ENCODE results near the gene WNT2.

Gene WNT2

DNA sequence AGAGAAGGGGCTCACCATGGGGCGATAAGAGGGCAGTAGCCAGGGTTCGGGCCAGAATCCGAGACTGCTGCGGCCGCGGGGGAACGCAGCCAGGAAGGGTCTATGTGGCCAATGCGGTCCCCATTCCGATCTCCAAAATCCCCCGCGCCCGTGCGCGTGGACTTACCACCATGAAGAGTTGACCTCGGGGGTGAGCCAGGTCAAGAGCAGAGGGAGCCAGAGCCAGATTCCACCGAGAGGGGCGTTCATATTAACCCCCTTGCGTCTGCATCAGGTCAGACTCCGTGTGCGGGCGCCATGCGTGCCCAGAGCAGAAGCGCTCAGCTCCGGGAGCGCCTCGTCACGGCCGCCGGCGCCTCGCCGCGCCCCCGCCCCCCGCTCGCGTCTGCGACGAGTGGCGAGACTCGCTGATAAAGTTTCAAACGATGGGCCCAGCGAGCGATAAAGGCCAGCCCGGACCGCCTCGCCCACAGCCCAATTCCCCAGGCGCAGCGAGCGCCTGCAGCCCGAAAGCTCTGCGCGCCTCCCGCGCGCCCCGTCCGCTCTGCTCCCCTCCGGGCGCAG lies at the start of gene WNT2:
WNT2 (minus strand) TSS at position 318 of the 564 bp plus-strand sequence; CDS start at position 249, 69 bp downstream.
- DNase-seq (ENCODE audit: low read depth in 2 of 2): no peak

DNA sequence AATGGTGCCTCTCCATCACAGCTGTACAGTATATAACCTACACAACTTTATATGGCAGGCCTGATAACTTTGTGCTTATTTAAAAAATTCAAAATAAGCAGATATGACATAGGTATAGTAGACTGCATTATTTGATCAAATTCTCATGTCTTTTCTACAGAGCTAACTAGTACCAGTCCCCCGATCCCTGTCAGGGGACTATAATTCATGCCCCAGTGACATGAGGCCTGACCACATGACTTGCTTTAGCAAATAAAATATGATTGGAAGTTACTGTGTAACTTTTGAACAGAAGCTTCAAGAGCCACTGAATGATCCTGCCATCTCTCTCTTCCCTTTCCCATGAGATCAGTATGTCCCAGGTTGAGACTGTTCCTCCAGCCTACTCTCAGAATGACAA lies 49.2 kb upstream of the WNT2 start:
- DNase-seq (ENCODE audit: low read depth in 2 of 2): no peak

DNA sequence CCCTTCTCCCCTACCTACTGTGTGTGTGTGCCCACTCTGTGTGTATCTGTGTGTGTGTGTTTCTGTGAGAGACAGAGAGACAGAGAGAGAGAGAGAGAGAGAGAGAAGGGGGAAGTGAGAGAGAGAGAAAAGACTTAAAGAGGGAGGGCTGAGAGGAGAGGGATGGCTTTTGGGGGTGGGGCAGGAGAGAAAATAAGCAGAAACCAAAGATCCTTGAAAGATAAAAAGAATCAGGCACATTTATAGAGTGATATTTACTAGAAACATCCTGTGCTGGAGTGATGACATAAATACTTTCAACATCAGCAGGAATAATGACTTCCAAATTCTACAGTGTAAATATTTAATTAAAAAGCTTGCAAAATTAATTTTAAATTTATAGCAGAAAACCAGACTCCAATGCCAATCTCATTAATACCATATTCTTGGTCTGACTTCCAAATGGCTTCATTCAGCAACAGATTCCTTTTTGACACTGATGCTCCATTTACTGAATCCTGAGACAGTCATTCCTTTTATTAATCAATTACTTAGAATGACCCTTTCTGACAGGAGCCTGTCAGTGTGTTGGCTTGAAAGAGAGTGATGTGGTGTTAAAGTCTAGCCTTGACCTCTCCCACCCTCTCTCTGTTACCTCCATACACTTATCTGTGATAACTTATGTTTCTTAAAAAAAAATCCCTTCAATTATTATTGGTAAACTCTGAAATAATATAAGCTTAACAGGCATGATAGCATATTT lies 41.7 kb upstream of the WNT2 start:
- no peak for DNase-seq (ENCODE audit: low read depth in 2 of 2)

DNA sequence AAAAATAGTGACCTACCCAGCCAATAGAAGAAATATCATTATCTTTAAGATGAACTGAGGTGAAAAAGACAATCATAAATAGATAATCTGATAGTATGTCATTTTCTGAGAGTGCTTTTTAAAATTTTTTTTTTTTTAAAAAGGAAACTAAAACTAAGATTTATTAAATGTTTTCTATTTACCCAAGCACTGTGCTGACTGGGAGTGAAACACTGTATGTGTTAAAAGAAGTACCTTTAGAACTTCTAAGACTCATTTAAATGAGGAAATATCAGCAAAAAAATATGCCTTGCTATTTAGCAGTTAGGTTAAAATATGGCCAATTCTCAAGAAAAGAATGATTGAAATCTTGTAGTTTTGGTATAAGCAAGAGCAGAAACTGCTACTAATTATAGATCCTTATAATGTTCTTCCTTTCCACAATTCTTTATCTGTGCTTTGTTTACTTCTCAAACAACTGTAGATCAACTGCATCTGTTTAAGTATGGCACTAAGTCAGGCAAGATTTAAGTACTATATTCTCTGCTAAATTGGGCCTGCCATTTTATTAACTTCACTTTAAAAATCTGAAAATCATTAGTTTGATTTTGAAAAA lies 39.5 kb upstream of the WNT2 start:
- DNase-seq (ENCODE audit: low read depth in 2 of 2): no peak

DNA sequence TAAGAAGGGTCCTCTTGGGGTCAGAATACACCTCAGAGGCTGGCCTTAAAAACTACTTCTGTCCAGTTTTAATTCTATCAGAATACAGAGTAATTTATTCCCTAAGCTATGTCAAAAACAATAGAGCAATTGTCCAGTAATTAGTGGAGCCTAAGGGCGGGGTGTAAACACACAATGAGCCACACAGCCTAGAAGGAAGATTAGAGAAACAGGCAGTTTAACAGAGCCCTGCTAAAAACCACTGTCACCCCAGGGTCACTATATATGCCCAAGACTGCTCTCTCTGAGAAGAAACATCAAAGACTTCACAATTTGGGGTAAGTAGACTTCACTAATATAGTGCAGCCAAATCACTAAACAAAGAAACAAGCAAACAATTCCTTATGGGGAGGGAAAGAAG lies 27.2 kb upstream of the WNT2 start:
- DNase-seq (ENCODE audit: low read depth in 2 of 2): no peak

DNA sequence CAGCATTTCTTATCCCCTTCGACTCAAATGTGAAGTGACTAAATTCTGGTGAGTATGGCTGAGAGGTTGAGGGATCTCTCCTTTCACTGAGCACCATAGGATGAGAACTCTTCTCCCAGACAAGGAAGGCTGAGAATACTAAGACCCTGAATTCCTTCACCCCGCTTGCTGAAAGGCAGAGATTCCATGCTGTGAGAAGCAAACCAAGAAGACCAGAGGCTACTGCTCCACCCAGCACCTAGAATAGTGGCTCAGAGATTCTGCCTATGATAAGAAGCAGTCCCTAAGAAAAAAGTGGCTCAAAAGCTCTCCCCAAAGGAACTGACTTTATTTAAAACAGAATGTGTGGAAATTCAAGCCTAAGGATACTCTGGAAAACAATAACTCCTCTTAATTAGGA lies 26.7 kb upstream of the WNT2 start:
- no peak for DNase-seq (ENCODE audit: low read depth in 2 of 2)

DNA sequence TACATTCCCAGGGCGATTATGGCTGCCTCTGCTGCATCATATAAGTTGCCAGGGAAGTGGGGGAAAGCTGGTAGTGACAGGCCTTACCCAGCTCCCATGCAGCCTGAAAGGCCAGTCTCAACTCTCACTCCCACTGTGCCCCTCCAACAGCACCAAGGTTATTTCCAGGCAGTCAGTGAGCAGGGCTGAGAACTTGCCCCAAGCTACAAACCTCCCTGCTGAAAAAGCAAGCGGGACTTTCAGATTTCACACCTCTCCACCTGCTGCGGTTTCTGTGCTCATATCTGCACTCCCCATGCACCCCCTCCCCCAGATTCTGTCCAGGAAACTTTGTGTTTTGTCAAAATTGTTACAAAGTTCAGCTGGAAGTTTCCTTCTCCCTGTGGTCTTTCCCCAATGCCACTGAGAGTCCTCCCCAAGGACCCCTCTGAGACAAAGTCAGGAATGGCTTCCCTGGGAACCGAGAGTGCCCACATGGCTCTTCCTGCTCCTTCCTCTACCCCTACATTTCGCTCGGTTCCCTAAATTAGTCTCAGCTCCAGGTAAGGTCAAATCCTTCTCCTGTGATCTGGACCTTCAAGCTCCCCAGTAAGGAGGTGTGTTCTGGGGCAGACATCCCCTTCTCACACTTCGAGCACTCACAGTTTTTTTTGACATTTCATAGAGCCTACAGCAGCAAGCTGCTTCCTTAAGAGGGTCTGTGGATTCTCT lies 25.3 kb upstream of the WNT2 start:
- no peak for DNase-seq (ENCODE audit: low read depth in 2 of 2)

DNA sequence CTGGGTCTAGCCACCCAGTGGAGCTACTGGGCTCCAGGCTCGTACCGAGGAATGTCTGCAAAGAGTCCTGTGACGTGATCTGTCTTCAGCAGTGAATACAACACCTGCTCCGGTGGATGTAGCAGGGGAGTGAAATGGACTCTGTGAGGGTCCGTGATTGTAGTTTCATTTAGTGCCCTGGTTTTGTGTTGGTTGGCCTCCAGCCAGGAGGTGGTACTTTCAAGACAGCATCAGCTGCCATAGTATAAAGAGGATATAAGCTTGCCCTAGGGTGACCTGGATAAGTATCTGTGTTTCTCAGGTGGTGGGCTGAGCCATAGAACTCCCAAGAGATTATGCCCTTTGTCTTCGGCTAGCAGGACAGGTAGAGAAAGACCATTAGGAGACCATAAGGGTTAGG lies 24.6 kb upstream of the WNT2 start:
- DNase-seq (ENCODE audit: low read depth in 2 of 2): no peak

DNA sequence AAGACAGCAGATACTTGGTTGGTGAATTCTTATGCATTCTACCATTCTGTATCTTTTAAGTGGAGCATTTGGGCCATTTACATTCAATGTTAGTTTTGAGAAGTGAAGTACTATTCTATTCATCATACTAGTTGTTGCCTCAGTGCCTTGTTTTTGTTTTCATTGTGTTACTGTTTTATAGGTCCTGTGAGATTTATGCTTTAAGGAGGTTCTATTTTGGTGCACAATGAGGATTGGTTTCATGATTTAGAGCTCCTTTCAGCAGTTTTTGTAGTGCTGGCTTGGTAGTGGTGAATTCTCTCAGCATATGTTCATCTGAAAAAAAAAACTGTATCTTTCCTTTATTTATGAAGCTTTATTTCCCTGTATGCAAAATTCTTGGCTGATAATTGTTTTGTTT lies 23.3 kb upstream of the WNT2 start:
- no peak for DNase-seq (ENCODE audit: low read depth in 2 of 2)

DNA sequence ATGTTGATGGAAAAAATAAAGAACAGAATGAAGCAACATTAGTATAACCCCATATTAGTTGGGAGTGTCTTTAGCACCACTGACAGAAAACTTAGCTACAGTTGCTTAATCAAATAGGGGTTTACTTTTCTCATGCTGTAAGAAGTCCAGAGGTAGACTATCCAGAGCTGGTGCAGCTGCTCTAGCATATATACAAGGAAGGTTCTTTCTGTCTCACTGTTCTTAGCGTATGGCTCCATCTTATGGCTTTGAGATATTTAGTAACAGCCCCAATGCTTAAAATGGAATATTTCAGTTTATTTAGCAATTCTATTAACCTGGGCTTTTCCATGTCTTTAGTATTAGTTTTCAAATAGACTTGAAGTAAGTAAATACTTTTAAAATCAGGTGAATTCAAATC lies 15.2 kb upstream of the WNT2 start:
- no peak for DNase-seq (ENCODE audit: low read depth in 2 of 2)

DNA sequence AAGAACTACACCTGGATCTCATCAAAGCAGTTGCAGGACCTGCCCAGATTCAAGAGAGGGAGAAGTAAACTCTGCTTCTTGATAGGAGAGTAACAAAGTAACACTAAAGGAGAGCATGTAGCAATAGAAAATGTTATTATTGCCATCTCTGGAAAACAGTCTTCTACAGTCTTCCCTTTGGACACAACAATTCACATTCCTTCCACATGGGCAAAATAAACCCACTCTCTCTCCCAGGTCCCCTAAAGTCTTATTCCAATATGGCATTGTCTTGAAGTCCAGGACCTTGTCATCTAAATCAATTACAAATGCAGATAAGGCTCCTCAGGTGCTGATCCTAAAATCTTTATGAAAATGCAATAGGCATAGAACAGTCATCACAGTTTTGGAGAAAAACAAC lies 10.3 kb upstream of the WNT2 start:
- DNase-seq (ENCODE audit: low read depth in 2 of 2): no peak

DNA sequence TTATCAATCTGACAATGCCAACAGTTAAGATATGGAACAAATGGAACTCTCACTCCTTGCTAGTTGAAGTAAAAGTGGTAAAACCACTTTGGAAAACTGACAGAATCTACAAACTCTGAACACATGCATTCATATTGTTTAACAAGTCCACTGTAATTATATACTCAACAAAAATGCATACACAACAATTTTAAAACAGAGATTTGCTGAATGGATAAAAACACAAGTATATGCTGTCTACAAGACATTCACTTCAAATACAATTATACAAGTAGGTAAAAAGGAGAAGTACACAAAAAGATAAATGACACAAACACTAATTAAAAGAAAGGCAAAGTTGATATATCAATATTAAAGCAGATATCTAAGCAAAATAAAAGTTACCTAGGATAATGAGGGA lies 9.2 kb upstream of the WNT2 start:
- DNase-seq (ENCODE audit: low read depth in 2 of 2): no peak

DNA sequence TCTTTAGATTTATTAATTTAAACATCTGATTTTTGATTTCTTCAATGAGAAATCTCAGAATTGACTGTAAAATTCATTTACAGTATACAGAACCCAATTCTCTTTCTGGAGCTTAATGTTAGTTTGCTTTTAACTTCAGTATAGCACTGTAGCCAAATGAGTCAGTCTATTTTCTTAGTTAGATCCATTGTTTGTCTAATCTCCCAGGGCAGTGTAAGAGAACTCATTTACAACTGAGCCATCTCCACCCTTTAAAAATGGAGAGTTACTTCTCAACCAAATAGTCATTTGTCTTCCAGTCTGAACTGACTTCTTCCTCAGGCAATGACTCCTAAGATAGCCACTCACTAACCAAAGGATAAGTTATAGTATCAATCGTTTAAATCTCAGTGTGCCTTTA lies 3.0 kb upstream of the WNT2 start:
- DNase-seq (ENCODE audit: low read depth in 2 of 2): no peak

DNA sequence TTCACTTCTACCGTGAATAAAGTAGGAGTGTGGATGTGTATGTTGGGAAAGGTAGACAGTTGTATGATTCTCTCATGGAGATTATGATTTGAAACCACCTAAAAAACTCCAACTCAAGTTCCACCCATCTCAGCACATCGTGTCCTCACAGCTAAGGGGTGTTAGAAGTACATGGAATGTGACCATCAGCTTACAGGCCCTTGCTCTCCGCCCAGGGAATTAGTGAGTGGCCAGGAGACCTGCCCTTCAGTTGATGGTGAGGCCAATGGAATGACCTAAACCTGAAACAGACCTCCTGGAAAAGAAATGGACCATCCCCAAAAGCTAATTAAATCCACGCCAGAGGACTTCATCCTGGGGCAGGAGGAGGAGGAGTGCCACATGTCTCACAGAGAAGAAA lies 2.1 kb upstream of the WNT2 start:
- no peak for DNase-seq (ENCODE audit: low read depth in 2 of 2)

DNA sequence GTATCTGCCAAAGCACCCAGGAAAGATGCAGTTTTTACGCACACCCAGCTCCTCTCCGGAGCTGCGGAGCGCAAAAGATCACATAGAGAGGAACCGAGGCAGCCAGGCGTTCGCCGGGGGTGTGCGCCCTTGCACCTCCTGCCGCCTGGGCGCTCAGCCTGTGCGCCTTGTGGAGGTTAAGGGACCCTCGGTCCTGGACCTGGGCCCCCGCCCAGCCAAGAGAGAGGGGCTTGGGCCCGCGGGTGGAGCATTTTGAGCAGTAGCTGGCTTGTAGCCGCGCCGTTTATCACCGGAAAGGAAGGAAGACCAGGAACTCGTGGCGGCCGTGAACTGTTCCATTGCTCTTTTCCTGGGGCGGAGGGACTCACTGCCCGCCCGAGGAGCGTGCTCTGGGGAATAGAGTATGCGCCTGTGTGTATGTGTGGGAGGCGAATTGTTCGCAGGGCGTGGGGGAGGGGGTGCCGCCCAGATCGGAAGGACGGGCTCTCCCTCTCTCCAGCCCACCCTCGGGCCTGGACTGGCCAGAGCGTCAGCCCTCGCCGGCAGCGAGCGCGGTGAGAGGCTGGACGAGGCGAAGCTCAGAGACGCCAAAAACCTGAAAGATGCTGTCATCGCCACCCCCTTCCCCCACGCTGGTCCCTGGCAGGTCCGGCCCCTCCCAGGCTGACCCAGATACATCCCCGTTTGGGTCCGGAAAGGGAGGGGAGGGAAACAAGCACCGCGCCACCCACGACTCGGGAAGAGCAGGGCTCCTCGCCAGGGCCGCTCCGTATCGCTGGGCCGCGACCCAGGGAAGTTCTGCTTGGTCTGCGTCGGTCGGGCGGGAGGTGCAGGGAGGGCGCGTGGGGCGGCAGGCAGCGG lies 1.2 kb upstream of the WNT2 start:
- no peak for DNase-seq (ENCODE audit: low read depth in 2 of 2)

DNA sequence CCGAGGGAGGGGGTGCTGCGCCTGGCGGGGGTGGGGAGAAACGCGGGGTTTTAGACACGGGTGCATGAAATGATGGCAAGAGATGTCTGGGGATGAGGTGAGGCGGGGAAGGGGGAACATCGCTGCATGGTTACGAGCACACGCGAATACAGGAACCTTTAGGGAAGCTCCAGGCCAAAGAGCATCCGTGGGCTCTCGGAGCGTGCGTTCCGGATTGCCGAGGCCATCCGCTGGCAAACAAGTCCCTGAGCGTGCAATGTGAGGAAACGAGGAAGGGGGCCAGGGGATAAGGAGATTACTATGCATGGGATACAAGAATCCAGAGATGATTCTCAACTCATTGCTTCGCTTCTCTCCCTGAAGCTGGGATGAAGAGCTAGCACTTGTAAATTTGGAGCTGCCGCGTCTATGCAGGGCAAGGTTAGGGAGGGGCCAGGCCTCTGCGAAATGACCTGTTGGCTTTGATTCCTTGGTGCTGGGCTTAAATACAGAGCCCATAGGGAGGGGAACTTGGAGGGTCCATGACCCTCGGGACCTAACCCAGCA lies 520 bp upstream of the WNT2 start:
- no peak for DNase-seq (ENCODE audit: low read depth in 2 of 2)

DNA sequence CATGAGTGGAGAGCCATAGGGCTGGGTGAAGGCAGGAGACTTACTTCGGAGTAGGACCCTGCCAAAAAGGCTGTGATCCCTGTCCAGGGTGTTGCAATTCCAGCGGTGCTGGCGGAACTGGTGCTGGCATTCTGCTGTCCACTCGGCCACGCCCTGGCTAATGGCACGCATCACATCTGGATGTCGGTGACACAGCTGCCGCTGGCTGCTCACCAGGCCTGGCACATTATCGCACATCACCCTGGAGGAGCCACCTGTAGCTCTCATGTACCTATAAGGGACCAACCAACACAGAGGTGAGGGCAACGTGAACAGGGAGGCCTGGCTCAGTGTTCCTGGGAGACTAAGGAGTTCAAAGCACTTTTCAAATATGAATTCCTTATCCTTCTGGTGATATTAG lies 2.3 kb downstream of the WNT2 start:
- DNase-seq (ENCODE audit: low read depth in 2 of 2): no peak

DNA sequence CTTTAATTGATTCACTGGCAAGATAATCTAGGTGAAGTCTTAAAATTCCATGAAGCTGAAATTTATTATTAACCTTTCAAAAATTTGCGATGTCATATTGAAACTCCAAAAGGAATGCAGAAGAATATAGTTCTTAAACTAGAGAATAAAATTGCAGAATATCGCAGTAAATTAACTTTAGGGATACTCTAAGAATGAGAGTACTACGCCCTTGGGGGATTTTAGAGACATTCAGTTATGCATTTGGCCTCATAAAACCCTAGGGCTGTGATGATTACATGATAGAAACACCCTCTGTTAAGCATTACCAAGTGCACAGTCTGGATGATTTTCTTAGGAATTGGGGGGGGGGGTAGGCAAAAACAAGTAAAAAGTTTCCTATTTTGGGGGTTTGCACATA lies 3.7 kb downstream of the WNT2 start:
- no peak for DNase-seq (ENCODE audit: low read depth in 2 of 2)

DNA sequence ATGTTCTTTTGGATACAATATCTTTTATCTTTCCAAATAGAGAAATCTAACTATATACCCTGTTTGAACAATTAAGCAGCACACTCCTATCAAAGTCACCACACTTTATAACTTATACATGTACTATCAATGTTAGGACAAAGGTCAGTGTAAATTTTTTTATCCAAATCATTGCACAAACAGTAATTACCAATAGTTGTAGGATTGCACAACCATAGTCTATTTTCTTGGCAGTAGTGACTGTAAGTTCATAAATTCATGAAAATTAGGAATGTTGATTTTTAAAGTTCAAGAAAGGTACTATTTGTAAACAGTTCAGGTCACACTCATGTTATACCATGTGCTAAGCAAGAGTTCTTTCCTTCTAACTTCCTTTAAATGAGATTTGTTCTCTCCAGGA lies 9.3 kb downstream of the WNT2 start:
- DNase-seq (ENCODE audit: low read depth in 2 of 2): no peak

DNA sequence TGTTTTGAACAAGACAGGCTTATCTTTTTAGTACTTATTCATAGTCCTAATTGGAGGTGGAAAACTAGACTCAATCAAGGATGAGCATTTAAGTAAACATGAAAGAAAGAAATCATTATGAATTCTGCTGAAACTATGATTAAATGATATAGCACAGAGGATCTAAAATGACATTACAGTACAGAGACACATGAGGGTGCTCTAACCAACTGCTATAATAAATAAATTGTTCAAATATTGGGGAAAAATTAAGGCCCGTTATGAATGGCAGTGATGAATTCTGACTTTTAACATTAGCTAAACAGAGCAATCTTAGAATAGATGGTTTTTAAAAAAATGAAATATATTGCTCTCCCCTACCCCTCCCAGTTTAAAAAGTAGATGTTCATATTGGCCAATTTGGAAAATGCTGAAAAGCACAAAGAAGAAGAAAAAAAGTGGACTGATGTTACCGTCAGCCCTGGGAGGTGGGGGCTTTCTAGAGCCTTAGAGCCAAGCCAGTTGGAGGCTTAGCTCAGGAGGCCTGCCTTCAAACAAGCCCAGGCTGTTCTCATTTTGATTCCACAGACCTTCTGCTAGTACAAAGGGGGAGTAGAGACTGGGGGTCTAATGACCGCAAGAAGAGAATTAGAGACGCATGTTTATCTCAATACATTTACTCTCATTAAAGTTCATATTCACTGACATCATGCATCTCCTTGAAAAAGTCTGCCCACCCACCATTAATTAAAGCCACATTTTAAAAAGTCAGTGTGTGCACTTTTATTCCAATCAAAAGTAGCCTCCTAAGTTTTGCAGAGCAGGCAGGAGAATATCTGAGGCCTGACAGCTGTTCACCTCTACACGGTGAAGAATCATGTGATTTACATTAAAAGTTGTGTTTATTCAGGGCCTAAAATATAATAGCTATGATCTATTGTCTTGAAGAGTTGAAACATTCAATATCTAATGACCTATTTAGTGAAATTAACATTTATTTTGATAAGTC lies 10.0 kb downstream of the WNT2 start:
- DNase-seq (ENCODE audit: low read depth in 2 of 2): no peak

Measured in stimulated activated CD8-positive, alpha-beta memory T cell treated with anti-CD3 and anti-CD28 coated beads, Interleukin-15, amount 100 ng/mL, for 4 hours (primary cell).